Spleen (tissue), 7 donors: ENCODE results near the gene DNAJB2.

Source experiments
- POLR2A ChIP-seq, 3 donors: fragments of 450-650 bp; IDR thresholded peaks; one replicate each; pipeline ENCODE4 v1.5.1; 2017; ENCODE audit warnings: antibody characterized with exemption in 3 of 3, mild to moderate bottlenecking in 1 of 3
- POLR2AphosphoS5 ChIP-seq, 3 donors: sonication (generic); formaldehyde crosslinking; IDR thresholded peaks; one replicate each; pipeline ENCODE4 v1.5.1; 2017; ENCODE audit warnings: antibody characterized with exemption in 3 of 3
- TF ChIP-seq, protein P1 (sequence below), 11 experiments: fragments of 200-600 bp in 7 of 11; fragments of 450-650 bp in 4 of 11; sonication (generic) in 4 of 11; IDR thresholded peaks in 8 of 11; conservative IDR thresholded peaks in 3 of 11; 1 replicate in 7 of 11; 2 replicates in 4 of 11; pipeline versions ENCODE4 v1.4.0 to v1.8.0; 2016 to 2021; ENCODE audit warnings: antibody characterized with exemption in 11 of 11, inconsistent platforms in 4 of 11, mild to moderate bottlenecking in 1 of 11
- donor health status: DM: no; HTN: no; CAD: no; lungs with moderate emphysema.
- donor health status: DM: no; HTN: no; CAD: no.
- donor health status: DM: no; HTN: no; CAD: no.

DNA sequence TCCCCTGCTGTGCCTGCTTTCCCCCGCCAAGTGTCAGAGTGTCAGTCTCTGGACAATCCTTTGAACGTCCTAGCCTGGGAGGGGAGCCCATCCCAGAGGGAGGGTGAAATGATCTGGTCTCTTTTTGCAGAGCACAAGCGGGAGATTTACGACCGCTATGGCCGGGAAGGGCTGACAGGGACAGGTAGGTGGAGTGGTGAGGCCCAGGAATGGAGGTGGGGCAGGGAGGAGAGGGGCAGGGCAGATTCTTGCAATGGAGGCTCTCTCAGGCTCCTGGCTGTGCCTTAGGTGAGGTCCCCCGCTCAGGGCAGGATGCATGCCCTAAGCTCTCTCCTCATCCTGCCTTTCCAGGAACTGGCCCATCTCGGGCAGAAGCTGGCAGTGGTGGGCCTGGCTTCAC lies 2.4 kb downstream of the DNAJB2 start:
- TF ChIP-seq, protein P1, sequence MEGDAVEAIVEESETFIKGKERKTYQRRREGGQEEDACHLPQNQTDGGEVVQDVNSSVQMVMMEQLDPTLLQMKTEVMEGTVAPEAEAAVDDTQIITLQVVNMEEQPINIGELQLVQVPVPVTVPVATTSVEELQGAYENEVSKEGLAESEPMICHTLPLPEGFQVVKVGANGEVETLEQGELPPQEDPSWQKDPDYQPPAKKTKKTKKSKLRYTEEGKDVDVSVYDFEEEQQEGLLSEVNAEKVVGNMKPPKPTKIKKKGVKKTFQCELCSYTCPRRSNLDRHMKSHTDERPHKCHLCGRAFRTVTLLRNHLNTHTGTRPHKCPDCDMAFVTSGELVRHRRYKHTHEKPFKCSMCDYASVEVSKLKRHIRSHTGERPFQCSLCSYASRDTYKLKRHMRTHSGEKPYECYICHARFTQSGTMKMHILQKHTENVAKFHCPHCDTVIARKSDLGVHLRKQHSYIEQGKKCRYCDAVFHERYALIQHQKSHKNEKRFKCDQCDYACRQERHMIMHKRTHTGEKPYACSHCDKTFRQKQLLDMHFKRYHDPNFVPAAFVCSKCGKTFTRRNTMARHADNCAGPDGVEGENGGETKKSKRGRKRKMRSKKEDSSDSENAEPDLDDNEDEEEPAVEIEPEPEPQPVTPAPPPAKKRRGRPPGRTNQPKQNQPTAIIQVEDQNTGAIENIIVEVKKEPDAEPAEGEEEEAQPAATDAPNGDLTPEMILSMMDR (IDR thresholded peaks at IDR 0.05 in 8 of 11, conservative IDR thresholded peaks at IDR 0.05 in 3 of 11) = no peak
- no peak for TF ChIP-seq POLR2A (IDR thresholded peaks at IDR 0.05)
- TF ChIP-seq POLR2AphosphoS5 (IDR thresholded peaks at IDR 0.05) = no peak
